Astrocyte (in vitro differentiated cells and primary cell): ENCODE data around the gene YTHDF1. TPM values are rescaled to one million over a fixed set of nuclear protein-coding genes. Genes with fewer than 3 reads are reported as not detected.

Experiments
- DNase-seq: peaks from one replicate; pipeline ENCODE4 v3.0.0-alpha.2; 2010; ENCODE audit warnings: low read depth
- FAIRE-seq: peaks from 2 replicates; lab custom pipeline; 2011; peaks lifted over from hg19 to GRCh38; lab: Jason Lieb, UNC
- H2AFZ ChIP-seq: 2 replicates; pipeline ENCODE4 v1.6.0; 2012; ENCODE audit warnings: low read depth, low read length, inconsistent platforms
- H3K27ac ChIP-seq: 2 replicates; pipeline ENCODE4 v1.5.1; 2011; ENCODE audit warnings: low read depth, low read length, inconsistent platforms
- H3K27me3 ChIP-seq: 2 replicates; pipeline ENCODE4 v1.6.0; 2011; ENCODE audit warnings: low read length, inconsistent platforms; ENCODE audit not compliant: insufficient read depth
- H3K36me3 ChIP-seq: 2 replicates; pipeline ENCODE4 v1.5.1; 2011; ENCODE audit warnings: low read length, inconsistent platforms; ENCODE audit not compliant: insufficient read depth
- H3K4me1 ChIP-seq: 2 replicates; pipeline ENCODE4 v1.5.1; 2011; ENCODE audit warnings: low read length, inconsistent platforms; ENCODE audit not compliant: insufficient read depth
- H3K4me2 ChIP-seq: 2 replicates; pipeline ENCODE4 v1.6.0; 2012; ENCODE audit warnings: low read length, inconsistent platforms
- H3K4me3 ChIP-seq: 2 replicates; pipeline ENCODE4 v1.5.1; 2011; ENCODE audit warnings: low read depth, mild to moderate bottlenecking, low read length, inconsistent platforms; ENCODE audit not compliant: insufficient read depth
- H3K79me2 ChIP-seq: 2 replicates; pipeline ENCODE4 v1.6.0; 2012; ENCODE audit warnings: mild to moderate bottlenecking, low read length, inconsistent platforms; ENCODE audit not compliant: insufficient read depth
- H3K9ac ChIP-seq: 2 replicates; pipeline ENCODE4 v1.6.0; 2012; ENCODE audit warnings: mild to moderate bottlenecking, low read length, inconsistent platforms
- H3K9me3 ChIP-seq: 2 replicates; pipeline ENCODE4 v1.5.1; 2012; ENCODE audit warnings: low read depth, mild to moderate bottlenecking, low read length, inconsistent platforms; ENCODE audit not compliant: insufficient read depth
- H4K20me1 ChIP-seq: 2 replicates; pipeline ENCODE4 v1.6.0; 2012; ENCODE audit warnings: low read length, inconsistent platforms; ENCODE audit not compliant: insufficient read depth
- H3K27ac Mint-ChIP-seq: one replicate; pipeline ENCODE4 v1.8.0; 2021; ENCODE audit warnings: mild to moderate bottlenecking, mixed read lengths; ENCODE audit not compliant: unreplicated experiment
- H3K27me3 Mint-ChIP-seq: one replicate; pipeline ENCODE4 v1.8.0; 2021; ENCODE audit warnings: low read depth, mixed read lengths; ENCODE audit not compliant: unreplicated experiment
- H3K36me3 Mint-ChIP-seq: one replicate; pipeline ENCODE4 v1.8.0; 2021; ENCODE audit warnings: low read depth, mixed read lengths; ENCODE audit not compliant: unreplicated experiment
- H3K4me1 Mint-ChIP-seq: one replicate; pipeline ENCODE4 v1.8.0; 2021; ENCODE audit warnings: low read depth, mixed read lengths; ENCODE audit not compliant: unreplicated experiment
- H3K4me3 Mint-ChIP-seq: one replicate; pipeline ENCODE4 v1.8.0; 2021; ENCODE audit warnings: mild to moderate bottlenecking, moderate library complexity, mixed read lengths; ENCODE audit not compliant: unreplicated experiment
- H3K9me3 Mint-ChIP-seq: one replicate; pipeline ENCODE4 v1.8.0; 2021; ENCODE audit warnings: mild to moderate bottlenecking, mixed read lengths; ENCODE audit not compliant: unreplicated experiment
- EZH2 ChIP-seq: IDR thresholded peaks from 2 replicates; pipeline ENCODE4 v1.6.1; 2012; ENCODE audit warnings: mild to moderate bottlenecking, low read length, inconsistent platforms; ENCODE audit not compliant: insufficient read depth
- total RNA-seq: library from RNA; stranded (reverse); gene quantifications from 2 replicates; pipeline ENCODE4 v1.2.1, GENCODE V29; 2021
- TF ChIP-seq, protein P1 (sequence below): IDR thresholded peaks from 2 replicates; pipeline ENCODE4 v1.5.1; 2011; ENCODE audit warnings: low read depth, mild to moderate bottlenecking, inconsistent platforms, low read length, moderate library complexity; ENCODE audit not compliant: insufficient read depth

The YTHDF1 gene
- total RNA-seq, 1 donor from 2014 or later: 107 TPM

DNA sequence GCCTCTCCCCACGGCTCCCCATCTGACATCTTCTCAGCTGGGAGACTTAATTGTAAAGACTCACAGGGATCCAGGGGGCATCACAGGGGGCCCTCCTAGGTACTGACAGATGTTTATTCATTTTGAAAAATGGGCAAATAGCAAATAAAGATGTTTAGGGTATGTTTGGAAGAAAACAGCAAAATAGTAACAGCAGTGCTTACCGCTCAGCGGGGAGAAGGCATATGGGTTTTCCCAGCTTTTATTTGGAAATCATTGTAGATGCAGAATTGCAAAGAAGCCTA is 17.1 kb upstream of the YTHDF1 start:
- peak overlapping the region; percentile 73 for H3K4me2 ChIP-seq
- Mint-ChIP-seq H3K27ac (peak overlapping the region; percentile 98), H3K27me3 (no peaks in the 10 kb centered on the region), H3K4me1 (peaks cover 41% of the 10 kb centered on the region), H3K4me3 (peak overlapping the region; percentile 30), H3K36me3 (no peaks in the 10 kb centered on the region), H3K9me3 (no peaks in the 10 kb centered on the region)
- peaks cover 43% of the 10 kb centered on the region for H3K4me1 ChIP-seq
- TF ChIP-seq EZH2: no peak
- TF ChIP-seq, protein P1, sequence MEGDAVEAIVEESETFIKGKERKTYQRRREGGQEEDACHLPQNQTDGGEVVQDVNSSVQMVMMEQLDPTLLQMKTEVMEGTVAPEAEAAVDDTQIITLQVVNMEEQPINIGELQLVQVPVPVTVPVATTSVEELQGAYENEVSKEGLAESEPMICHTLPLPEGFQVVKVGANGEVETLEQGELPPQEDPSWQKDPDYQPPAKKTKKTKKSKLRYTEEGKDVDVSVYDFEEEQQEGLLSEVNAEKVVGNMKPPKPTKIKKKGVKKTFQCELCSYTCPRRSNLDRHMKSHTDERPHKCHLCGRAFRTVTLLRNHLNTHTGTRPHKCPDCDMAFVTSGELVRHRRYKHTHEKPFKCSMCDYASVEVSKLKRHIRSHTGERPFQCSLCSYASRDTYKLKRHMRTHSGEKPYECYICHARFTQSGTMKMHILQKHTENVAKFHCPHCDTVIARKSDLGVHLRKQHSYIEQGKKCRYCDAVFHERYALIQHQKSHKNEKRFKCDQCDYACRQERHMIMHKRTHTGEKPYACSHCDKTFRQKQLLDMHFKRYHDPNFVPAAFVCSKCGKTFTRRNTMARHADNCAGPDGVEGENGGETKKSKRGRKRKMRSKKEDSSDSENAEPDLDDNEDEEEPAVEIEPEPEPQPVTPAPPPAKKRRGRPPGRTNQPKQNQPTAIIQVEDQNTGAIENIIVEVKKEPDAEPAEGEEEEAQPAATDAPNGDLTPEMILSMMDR: no peak
- peak overlapping the region; percentile 97 for H3K27ac ChIP-seq
- DNase-seq (no peak), FAIRE-seq (no peak)
- H3K9me3 ChIP-seq: no peaks in the 10 kb centered on the region
- H4K20me1 ChIP-seq: no peaks in the 10 kb centered on the region
- H3K4me3 ChIP-seq: no peak overlapping the region
- no peaks in the 10 kb centered on the region for H3K79me2 ChIP-seq
- H3K27me3 ChIP-seq: no peaks in the 10 kb centered on the region
- H3K36me3 ChIP-seq: no peaks in the 10 kb centered on the region
- H3K9ac ChIP-seq: peak overlapping the region; percentile 80
- no peak overlapping the region for H2AFZ ChIP-seq

DNA sequence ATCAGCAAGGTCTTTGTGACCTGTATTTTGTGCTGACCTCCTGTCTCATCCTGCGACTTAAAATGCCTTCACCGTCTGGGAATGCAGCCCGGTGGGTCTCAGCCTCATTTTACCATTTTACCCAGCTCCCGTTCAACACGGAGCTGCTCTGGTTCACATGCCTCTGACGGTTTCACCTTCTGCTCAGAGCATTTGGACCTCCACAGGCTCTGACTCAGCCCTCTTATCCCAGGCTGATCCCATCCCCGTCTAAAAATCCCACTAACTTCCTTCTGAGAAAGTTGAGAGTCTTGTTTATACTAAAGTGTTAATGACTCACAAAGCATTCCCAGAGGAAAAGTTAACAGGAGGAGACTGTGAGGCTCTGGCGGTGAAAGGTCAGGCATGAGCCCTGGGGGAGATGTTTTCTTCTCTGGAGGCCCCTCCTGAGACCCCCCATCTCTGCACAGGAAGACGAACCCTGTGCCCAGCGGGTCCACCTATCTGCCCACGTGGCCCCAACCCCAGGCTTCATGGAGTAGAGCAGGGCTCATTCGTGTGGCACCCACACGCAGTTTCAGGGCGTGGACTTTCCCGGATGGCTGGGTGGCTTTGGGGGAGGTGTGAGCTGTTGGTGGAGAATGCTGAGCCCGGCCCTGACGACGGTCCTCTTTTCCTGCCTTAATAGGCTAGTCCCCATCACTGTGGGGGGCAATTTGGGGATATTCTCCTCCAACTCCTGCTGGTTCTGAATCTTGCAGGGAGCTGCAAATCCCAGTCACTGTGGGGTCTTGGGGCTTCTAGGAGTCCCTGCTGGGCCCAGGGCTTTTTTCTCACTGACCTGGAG is 16.5 kb upstream of the YTHDF1 start:
- peak; percentile 93 for FAIRE-seq
- Histone ChIP-seq H3K4me2 (peak overlapping the region; percentile 73), H3K9me3 (no peaks in the 10 kb centered on the region), H2AFZ (peak overlapping the region; percentile 15), H3K4me1 (peaks cover 43% of the 10 kb centered on the region), H3K36me3 (no peaks in the 10 kb centered on the region), H4K20me1 (no peaks in the 10 kb centered on the region), H3K9ac (peak overlapping the region; percentile 80), H3K27ac (peak overlapping the region; percentile 97), H3K4me3 (peak overlapping the region; percentile 11), H3K27me3 (no peaks in the 10 kb centered on the region), H3K79me2 (no peaks in the 10 kb centered on the region)
- Mint-ChIP-seq H3K4me1 (peaks cover 41% of the 10 kb centered on the region), H3K9me3 (no peaks in the 10 kb centered on the region), H3K4me3 (peak overlapping the region; percentile 46), H3K36me3 (no peaks in the 10 kb centered on the region), H3K27me3 (no peaks in the 10 kb centered on the region), H3K27ac (peak overlapping the region; percentile 98)
- DNase-seq: peak; percentile 96
- TF ChIP-seq, protein P1: no peak
- no peak for TF ChIP-seq EZH2

DNA sequence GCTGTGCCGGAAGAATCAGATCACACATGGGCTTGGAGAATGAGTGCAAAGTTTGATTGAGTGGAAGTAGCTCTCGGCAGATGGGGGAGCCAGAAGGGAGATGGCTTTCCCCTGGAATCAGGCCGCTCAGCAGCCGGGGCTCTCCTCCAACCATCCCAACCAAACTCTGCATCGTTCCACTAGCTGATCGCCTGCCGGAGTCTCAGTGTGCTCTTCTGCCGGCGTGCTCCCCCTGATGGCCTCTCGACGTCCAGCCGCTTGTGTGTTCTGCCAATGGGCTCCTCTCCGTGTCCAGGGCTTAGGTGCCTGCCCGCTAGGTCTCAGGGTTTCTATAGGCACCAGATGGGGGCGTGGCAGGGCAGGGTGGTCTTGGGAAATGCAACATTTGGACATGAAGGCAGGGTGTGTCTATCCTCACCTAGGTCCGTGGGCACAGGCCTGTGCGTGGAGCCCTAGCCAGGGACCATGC is 14.9 kb upstream of the YTHDF1 start:
- Mint-ChIP-seq H3K4me3 (no peak overlapping the region), H3K36me3 (no peaks in the 10 kb centered on the region), H3K27me3 (no peaks in the 10 kb centered on the region), H3K27ac (peak overlapping the region; percentile 98), H3K9me3 (no peaks in the 10 kb centered on the region), H3K4me1 (peaks cover 42% of the 10 kb centered on the region)
- DNase-seq (peak; percentile 62), FAIRE-seq (no peak)
- no peaks in the 10 kb centered on the region for H4K20me1 ChIP-seq
- TF ChIP-seq, protein P1: peak; percentile 34
- TF ChIP-seq EZH2: no peak
- H3K4me1 ChIP-seq: peaks cover 47% of the 10 kb centered on the region
- no peak overlapping the region for H3K4me3 ChIP-seq
- no peaks in the 10 kb centered on the region for H3K9me3 ChIP-seq
- peak overlapping the region; percentile 97 for H3K27ac ChIP-seq
- H3K27me3 ChIP-seq: no peaks in the 10 kb centered on the region
- peak overlapping the region; percentile 65 for H2AFZ ChIP-seq
- H3K4me2 ChIP-seq: peak overlapping the region; percentile 73
- H3K9ac ChIP-seq: peak overlapping the region; percentile 80
- no peaks in the 10 kb centered on the region for H3K79me2 ChIP-seq
- no peaks in the 10 kb centered on the region for H3K36me3 ChIP-seq
